Non-pigmented ciliary epithelial cell (primary cell): ENCODE data around the gene CYP27A1.

Source experiments
- DNase-seq: peaks from one replicate; pipeline ENCODE4 v3.0.0-alpha.2; 2010; ENCODE audit warnings: low read depth

The CYP27A1 gene

GRCh38 chr2:218859556-218859987 lies 77.6 kb downstream of the CYP27A1 start, which contains the start of gene WNT6:
Gene WNT6, plus strand, starts transcription at chr2:218859805. Its CDS starts 233 bp downstream, at chr2:218860038.
- no peak for DNase-seq

GRCh38 chr2:218859988-218860831 lies 78.3 kb downstream of the CYP27A1 start:
- DNase-seq: no peak

GRCh38 chr2:218860950-218861381 lies 79.0 kb downstream of the CYP27A1 start:
- no peak for DNase-seq

GRCh38 chr2:218861645-218862318 lies 79.8 kb downstream of the CYP27A1 start:
- no peak for DNase-seq

GRCh38 chr2:218863021-218863520 lies 81.1 kb downstream of the CYP27A1 start:
- no peak for DNase-seq
